Femur (tissue), 1 donor: ENCODE results near the gene MRPS22.
"Not testable (repeated sequence)": the region's sequence is repeated elsewhere in the genome, so short reads cannot be mapped to it uniquely, and the experiment has no call there.

Source experiments
- DNase-seq: peaks from one replicate; pipeline ENCODE4 v3.0.0-alpha.2; 2017

MRPS22 gene

GRCh38 chr3:139342054-139342453 lies 1.8 kb upstream of the MRPS22 start:
- no peak for DNase-seq

DNA sequence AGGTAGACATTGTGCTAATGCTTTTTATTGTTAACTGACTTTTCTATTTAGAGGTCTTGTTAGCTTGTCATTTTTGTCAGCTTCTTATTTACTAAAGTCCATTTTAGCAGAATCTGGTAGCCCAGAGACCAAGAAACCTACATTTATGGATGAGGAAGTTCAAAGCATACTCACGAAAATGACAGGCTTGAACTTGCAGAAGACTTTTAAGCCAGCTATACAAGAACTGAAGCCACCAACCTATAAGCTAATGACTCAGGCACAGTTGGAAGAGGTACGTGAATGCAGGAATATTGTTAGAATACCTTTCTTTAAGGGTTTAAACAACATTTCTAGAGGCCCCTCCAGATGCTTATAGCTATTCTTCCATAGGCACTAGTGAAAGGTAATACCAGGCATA lies 3.0 kb downstream of the MRPS22 start:
- no peak for DNase-seq

DNA sequence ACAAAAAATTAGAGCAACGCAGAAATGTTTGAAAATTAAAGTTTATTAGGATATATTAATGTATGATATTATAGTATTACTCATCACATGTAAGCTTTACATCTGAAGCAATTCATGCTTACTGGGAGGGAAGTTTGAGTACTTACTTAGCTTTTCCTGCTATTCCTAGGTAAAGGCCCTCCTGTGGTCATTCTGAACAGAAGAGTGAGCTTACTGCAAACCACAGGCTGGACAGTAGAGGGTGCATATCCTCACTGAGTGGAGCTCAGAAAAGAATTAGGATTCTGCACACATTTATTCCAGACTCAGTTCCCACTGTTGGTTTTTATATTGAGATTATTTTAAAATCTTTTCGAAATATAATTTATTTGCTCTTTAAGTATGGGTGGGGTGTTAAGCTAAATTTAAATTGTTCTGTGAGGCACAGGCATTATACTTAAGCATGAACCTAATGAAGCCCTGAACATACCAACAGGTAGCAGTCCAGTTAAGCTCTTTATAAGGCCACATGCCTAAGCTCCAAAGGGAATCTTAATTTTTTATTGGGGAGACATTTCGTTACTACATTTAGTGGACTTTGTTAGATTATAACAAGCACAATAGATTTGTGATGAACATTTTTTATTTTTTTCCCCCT lies 10.2 kb downstream of the MRPS22 start:
- no peak for DNase-seq

GRCh38 chr3:139354661-139355060 lies 10.8 kb downstream of the MRPS22 start:
- DNase-seq = no peak

DNA sequence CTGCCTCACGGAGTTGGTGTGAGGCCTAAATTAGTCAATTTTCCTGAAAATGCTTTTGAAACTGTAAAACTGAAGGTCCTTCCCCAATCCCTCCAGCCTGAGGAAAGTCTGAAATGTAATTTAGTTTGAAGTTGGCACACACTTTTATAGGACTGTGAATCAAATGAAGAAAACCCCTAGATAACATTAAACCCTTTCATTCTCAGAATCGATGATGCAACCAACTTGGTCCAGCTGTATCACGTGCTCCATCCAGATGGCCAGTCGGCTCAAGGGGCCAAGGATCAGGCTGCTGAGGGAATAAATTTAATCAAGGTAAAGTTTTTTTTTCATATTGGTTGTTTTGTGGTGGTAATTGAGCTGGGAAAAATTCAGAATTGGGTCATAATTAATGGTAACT lies 11.7 kb downstream of the MRPS22 start:
- no peak for DNase-seq

- DNase-seq = no peak
Measured at GRCh38 chr3:139355891-139356290, 12.1 kb downstream of the MRPS22 start.

GRCh38 chr3:139357899-139358298 lies 14.1 kb downstream of the MRPS22 start:
- no peak for DNase-seq

DNA sequence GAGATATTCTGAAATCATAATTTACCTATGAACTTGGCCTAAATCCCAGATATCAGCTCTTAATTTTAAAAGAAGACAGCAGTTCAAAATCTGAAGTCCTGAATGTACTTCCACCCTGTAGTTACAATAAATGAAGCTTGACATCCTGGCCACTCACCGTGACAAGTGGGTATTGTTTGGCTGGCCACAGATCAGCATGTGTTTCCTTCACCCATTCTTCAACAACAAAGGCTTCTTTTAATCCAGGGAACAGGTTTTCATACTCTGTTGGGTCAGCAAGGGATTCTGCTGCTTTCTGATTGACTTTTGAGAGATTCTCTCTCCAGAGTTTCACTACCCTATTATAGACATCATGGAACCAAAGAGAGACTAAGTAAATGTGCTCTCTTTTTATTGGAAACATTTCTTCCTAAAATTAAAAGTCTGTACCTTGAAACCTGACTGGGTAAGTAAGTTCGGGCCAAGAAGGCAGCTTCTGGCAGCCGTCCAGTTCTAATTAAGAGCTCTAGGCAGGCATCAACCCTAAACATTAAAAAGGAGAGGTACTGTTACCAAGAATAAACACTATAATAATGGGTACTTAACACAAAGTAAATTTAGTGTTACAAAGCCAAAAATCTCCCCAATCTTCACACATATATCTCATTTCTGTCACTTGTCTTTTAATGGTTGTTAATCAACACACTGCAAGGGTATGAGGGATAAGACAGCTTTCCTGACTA lies 15.2 kb downstream of the MRPS22 start:
- DNase-seq = no peak

DNA sequence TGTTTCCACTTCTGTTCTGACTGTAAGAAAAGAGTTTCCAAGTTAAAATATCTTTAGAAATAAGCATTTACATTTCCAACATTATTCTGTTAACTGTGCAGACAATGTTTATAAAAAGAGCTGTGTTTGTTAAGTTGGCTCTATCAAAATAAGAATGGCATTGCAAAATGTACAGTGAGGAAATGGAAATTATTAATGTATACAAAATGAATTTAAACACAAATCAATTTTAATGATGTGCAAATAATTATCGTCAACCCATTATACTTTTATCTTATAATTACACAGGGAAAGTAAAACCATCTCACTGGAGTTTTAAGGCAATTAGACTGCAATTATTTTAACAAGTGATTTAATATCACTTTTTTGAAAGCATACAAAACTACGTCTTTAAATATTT lies 17.5 kb downstream of the MRPS22 start:
- DNase-seq = no peak

DNA sequence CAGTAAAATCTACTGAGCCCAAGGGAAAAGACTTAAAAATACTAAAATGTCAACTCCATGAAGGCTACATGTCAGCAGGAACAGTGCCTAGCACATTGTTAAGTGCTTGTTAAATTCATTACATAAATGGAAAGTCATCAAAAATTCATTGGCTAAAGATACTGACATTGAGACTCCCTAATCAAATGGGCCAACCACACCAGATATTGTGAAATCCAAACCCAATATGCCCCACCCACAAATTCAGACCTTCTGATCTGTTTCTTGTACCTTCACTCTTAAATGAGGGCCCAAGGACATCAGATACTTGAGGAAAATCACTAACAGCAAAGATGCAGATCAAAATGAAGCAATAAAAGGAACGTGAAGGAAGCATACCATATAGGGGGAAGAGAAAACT lies 20.7 kb downstream of the MRPS22 start:
- no peak for DNase-seq

GRCh38 chr3:139374099-139374498 lies 30.3 kb downstream of the MRPS22 start:
- DNase-seq = no peak

- DNase-seq = no peak
Measured at GRCh38 chr3:139377378-139377777, 33.6 kb downstream of the MRPS22 start.

GRCh38 chr3:139378587-139379241 lies 34.9 kb downstream of the MRPS22 start:
- DNase-seq = no peak

- DNase-seq = no peak
Measured at GRCh38 chr3:139380575-139380974, 36.8 kb downstream of the MRPS22 start.

GRCh38 chr3:139382291-139382690 lies 38.5 kb downstream of the MRPS22 start:
- DNase-seq = not testable (repeated sequence)

DNA sequence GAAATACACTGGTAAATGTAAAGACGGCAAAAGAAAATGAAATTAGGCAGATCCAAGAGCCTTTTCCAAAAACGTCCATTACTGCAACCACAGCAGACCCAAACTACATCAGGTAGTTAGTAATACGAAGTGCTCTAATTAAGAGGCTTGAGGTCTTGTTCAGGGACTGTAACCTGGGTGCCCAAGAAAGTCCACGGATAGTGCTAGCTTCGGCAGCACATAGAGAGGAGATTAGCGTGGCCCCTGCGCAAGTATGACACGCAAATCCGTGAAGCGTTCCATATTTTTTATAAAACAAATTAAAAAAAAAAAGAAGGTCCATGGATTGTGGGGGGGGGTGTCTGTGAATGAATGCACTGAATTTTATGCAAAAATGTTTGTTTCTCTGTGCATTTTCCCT lies 44.3 kb downstream of the MRPS22 start:
- no peak for DNase-seq

DNA sequence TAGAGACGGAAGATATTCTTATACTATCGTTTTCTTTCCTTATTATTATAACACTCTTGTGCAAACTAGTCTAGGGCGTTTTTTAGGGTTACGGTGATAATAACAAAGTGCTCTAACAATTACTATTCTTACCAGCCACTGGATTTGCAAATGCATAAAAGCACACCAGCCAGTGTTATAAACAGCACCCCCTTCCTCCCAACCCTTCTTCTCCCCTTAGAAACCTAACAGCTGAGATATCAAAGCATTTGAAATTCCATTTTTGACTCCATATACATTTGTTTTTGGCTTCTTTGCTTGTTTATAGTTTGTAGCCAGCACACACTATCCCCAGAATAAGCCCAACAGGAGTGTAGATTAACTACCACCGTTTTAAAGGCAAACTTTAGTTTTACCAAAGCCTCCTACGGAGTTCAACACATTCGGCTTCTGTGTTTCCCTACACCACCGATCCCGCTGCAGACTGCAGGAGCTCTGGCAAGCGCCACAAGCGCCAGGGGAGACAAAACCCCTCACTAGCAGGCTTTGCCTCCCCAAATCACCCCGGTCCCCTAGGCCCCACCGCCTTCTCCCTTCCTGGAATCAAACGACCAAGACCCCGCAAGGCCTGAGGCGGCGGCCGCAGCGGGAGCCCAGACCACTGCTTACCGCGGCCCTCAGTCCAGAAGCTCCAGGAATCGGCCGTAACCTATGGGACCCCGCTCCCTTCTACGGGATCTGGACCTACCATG lies 45.2 kb downstream of the MRPS22 start:
- no peak for DNase-seq

DNA sequence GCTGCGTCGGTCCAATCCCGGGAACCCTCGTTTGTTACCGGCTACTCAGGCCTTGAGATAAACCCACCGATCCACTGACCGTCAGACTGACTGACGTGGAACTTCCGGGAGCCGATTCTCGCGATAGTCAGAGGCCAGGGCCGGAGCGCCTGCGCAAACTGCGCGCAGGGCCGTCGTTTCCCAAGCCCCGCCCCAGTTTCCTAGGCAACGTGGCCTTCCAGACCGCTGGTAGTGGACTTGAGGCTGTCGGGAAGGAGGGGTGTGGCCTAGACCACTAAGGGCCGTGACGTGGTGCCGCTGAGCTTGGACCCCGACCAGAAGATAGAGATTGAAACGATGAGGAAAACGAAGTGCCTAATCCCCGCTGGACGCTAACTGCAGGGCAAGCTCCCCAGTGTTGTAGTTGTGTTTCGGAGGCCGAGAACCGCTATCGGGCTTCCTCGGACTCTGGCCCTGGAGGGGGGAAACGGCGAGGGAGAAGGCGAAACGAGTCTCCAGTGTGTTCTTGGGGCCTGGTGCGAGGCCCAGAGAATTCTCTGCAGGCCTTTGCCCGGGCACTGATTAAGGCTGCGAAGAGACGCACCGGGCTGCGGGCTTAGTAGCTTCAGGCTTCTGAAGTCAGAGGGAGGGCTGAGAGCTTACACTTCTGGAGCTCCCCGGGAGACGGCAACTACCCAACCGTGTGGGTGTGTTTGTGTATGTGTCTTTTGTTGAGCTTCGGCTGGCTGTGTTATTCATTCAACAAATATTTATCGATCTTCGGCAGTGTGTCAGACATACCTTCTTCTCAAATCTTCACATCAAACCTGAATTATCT lies 45.9 kb downstream of the MRPS22 start, which contains the start of gene COPB2:
TSS of gene COPB2 (minus strand) at position 96 of the 817 bp plus-strand sequence. CDS start 97 bp downstream, outside the sequence.
- peak; percentile 100 for DNase-seq

DNA sequence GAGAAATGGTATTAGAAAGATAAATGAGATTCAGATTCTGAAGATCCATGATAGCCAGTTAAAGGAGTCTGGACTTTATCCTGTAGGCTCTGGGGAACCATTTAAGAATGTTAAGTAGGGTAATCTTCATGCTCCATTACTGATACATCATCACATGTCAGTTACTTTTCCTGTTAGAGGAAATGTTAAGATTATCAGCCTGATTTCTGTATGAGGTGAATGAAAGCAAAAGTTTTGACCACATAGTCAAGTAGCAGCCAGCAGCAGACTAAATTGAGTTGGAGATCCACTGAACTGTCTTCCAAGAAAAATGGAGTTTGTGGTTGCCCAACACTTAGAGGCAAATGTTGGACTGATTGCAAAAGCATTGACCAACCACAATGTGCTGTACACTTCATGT lies 50.3 kb downstream of the MRPS22 start:
- no peak for DNase-seq

- no peak for DNase-seq
Measured at GRCh38 chr3:139396707-139397106, 52.9 kb downstream of the MRPS22 start.

GRCh38 chr3:139401155-139401554 lies 57.3 kb downstream of the MRPS22 start:
- DNase-seq = not testable (repeated sequence)
